ENCODE results near the gene PNMA8C.
"Not testable (repeated sequence)": the region's sequence is repeated elsewhere in the genome, so short reads cannot be mapped to it uniquely, and the experiment has no call there.

Gene PNMA8C

DNA sequence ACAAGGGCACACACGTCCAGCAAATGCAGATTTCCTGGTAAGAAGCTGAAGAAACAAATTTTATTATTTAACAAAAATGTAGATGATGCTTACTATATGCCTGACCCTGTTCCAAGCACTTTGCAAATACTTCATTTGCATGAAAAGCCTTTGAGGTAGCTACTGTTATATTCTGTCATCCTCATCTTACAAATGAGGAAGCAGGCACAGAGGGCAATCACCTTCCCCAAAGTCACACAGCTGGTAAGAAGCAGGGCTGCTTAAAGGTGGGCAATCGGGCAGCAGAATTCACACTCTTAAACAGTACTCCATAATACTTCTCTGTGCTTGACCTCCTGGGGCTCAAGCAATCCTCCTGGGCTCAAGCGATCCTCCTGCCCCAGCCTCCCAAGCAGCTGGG lies 18.3 kb upstream of the PNMA8C start:
- no peak for DNase-seq (ENCODE audit: low spot score)

DNA sequence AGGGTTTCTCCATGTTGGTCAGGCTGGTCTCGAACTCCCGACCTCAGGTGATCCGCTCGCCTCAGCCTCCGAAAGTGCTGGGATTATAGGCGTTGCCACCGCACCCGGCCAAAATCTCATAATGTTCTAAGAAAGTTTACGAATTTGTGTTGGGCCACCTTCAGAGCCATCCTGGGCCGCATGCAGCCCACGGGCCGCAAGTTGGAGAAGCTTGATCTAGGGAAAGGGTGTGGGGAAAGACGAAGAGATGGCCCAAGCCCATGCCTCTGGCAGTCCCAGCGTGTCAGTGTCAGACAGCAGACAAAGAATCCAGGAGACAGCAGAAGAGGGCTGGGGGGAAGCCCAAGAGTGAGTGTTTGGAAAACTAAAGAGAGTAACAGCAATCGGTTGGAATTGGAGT lies 17.3 kb upstream of the PNMA8C start:
- DNase-seq (ENCODE audit: low spot score) = no peak

- no peak for DNase-seq (ENCODE audit: low spot score)
These were observed 14.2 kb upstream of the PNMA8C start for GRCh38 chr19:46442808-46443450.

- no peak for DNase-seq (ENCODE audit: low spot score)
These were observed 13.1 kb upstream of the PNMA8C start for GRCh38 chr19:46441866-46442265.

- DNase-seq (ENCODE audit: low spot score) = not testable (repeated sequence)
These were observed 7.0 kb upstream of the PNMA8C start for GRCh38 chr19:46435689-46436088.

DNA sequence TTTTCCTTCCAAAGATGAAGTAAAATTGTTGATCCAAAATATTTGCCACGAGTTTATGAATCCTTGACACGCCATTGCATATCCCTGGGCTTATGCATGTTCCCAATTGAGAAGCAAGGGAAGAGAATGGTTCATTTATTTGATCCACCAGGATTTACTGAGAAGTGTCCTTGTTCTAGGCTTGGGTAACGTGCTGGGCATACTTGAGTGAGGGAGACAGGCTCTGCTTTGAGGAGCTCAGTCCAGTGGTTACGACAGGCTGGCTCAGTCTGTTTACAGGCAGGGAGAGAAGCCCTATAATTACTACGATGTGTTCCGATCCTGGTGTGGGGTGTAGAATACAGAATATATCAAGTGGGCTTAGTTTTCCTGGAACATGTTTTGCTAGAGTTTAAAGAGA lies 6.3 kb upstream of the PNMA8C start:
- no peak for DNase-seq (ENCODE audit: low spot score)

DNA sequence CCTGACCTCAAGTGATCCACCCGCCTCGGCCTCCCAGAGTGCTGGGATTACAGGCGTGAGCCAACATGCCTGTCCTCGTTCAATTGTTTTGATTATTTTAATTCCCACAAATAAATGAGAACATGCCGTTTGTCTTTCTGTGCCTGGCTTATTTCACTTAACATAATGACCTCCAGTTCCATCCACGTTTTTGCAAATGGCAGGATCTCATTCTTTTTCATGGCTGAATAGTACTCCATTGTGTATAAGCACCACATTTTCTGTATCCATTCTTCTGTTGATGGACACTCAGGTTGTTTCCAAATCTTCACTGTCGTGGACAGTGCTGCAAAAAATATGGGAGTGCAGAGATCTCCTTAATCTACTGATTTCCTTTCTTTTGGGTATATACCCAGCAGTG lies 4.7 kb upstream of the PNMA8C start:
- not testable (repeated sequence) for DNase-seq (ENCODE audit: low spot score)

- no peak for DNase-seq (ENCODE audit: low spot score)
These were observed 3.1 kb upstream of the PNMA8C start for GRCh38 chr19:46431824-46432223.

DNA sequence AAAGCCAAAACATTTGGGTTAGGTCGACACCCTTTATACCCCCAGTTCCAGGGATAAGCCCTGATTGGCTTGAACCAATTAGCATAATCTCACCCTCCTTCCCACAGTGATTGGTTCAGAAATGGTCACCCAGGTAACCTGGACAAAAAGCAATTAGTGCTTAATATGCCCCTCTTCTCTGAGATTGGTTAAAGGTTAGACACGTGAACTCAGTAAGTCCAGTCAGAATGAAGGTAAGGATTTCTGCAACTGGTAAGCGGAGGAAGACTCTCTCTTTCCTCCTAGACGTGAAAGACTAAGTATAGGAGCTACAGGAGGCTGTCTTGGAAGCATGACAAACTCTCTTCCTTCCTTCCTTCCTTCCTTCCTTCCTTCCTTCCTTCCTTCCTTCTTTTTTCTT lies 1.3 kb upstream of the PNMA8C start:
- no peak for DNase-seq (ENCODE audit: low spot score)

- DNase-seq (ENCODE audit: low spot score) = no peak
These were observed 1.2 kb downstream of the PNMA8C start for GRCh38 chr19:46427518-46428045.

- peak; percentile 93 for DNase-seq (ENCODE audit: low spot score)
These were observed 2.1 kb downstream of the PNMA8C start for GRCh38 chr19:46426506-46427162.

GRCh38 chr19:46426035-46426505 lies 2.7 kb downstream of the PNMA8C start:
- no peak for DNase-seq (ENCODE audit: low spot score)

DNA sequence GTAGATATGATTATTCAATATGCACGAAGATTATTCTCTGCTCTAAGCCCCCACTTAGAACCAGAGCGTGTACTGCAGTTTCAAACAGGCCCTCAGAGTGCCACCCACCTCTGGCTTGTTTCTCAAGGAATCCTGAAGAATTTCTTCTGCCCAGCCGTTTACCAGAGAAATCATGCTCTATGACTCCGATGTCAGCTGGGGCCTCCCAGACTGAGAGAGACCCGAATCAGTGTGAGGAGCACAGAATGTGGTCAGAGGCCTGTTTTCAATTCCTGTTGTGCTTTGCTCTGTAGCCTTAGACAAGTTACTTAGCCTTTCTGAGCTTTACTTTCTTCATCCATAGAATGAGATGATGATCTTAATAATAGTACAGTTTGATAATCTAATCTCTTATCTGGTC lies 5.5 kb downstream of the PNMA8C start:
- DNase-seq (ENCODE audit: low spot score) = no peak

GRCh38 chr19:46422344-46422743 lies 6.4 kb downstream of the PNMA8C start:
- no peak for DNase-seq (ENCODE audit: low spot score)

DNA sequence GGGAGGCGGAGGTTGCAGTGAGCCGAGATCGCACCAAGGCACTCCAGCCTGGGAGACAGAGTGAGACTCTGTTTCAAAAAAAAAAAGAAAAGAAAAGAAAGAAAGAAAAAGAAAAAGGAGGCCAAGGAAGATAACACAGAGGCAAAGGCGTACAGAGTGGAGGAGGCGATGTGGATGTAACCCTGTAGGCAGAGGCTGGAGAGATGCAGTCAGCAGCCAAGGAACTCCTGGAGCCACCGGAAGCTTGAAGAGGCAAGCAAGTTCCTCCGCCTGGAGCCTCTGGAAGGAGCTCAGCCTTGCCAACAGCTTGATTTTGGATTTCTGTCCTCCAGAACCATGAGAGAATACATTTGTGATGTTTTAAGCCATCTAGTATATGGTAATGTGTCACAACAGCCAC lies 8.7 kb downstream of the PNMA8C start:
- DNase-seq (ENCODE audit: low spot score) = no peak

- peak; percentile 98 for DNase-seq (ENCODE audit: low spot score)
These were observed 12.7 kb downstream of the PNMA8C start for GRCh38 chr19:46415804-46416709.

- not testable (repeated sequence) for DNase-seq (ENCODE audit: low spot score)
These were observed 13.8 kb downstream of the PNMA8C start for GRCh38 chr19:46414899-46415298.

DNA sequence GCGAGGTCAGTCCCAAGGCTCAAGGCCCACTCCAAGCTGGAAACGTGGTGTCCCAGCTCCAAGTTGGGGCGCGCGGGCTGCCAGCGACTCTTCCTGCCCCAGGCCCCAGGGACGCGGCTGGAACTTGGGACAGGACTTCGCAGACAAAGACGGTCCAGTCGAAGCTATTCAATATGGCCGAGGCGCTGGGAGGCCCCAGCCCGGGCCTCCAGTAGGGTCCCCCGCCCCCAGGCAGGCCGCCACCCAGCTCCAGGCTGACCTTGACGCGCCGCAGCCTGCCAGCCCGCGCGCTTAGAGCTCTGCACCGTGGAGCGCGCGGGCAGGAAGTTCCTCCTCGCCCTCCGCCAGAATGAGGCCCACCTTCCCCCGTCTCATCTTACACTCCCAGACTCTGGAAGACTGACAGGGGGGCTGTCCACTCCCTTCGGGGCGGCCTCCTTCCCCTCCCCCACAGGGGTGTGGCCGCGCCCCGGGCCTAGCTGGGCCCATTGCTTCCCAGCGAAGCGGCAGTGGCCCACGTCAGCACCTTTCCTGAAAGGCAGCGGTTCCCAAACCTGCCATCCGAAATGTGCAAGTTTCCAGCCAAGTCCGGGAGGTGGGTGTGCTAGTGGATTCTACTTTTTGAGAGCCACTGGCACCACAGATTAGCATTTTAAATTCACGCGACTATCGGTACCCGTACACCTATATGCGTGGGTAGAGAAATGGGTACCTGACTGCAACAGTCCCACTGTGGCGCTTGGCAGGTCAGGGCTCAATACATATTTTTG lies 15.3 kb downstream of the PNMA8C start, which contains the start of gene CCDC8:
Gene CCDC8, minus strand, starts transcription at position 303 of the 770 bp plus-strand sequence. CDS start 754 bp downstream, outside the sequence.
- DNase-seq (ENCODE audit: low spot score) = peak; percentile 95

DNA sequence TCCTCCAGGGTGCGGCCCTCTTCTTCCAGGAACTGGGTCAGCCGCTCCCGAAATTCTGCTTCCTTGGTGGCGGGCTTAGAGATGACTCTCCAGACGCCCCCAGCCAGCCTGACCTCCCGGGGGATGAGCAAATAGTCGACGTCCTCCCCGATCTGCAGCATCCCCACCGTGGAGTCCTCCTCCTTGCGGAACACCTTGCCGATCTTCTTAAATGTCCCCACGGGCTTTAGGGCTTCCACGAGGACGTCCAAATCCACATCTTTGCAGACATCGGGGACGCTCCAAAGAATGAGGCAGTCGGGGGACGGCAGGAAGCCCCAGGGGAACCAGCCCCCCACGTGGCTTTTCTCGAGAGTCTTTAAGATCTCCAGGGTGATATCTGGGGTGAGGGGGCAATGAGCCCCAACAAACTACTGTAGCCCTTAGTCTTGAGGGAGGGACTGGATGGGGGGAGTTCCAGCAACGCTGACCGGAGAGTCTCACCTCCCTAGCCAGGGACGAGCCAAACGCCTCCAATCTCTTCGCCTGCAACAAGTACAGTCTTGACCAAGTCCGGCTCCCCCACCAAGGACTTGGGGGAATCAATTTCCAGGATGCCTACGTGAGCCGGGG lies 16.0 kb downstream of the PNMA8C start:
- no peak for DNase-seq (ENCODE audit: low spot score)

DNA sequence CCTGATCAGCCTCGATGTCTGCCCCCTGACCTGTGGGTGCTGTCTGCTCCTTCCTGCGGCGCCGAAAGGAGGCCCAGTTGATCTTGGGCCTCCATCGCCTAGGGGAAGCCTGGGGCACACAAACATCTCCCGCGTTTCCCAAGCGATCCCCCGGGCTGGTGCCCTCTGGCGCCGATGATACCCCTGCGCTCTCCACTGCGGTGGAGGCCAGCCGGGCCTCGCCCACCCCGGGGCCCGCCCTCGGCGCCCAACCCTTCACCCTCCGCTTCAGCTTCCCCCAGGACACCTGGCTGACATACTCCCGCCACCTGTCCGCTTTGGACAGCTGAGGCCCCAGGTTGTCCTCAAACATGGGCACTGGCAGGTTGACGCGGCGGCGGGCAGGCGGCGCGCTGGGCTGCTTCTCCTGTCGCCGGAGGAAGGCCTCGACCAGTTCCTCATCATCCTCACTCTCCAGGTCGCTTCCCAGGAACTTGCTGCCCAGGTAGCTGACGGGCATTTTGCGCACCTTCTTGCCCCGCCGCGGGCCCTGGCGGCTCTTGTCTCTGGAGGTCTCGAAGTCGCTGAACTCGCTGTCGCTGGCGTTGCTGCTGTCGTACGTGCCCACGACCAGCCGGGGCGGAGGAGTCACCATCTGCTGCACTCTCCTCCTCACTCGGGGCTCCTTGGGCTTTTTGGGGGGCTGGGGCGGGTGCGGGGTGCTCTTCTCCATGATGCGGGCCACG lies 16.6 kb downstream of the PNMA8C start:
- DNase-seq (ENCODE audit: low spot score) = no peak
